HG02678 (cell line): ENCODE results near the gene NOL6.

Experiments used
- ATAC-seq: cut with Tn5 transposase; IDR thresholded peaks from one replicate; pipeline ENCODE4 v1.9.1; 2021; ENCODE audit warnings: mild to moderate bottlenecking, moderate library complexity; ENCODE audit not compliant: unreplicated experiment

Gene NOL6

DNA sequence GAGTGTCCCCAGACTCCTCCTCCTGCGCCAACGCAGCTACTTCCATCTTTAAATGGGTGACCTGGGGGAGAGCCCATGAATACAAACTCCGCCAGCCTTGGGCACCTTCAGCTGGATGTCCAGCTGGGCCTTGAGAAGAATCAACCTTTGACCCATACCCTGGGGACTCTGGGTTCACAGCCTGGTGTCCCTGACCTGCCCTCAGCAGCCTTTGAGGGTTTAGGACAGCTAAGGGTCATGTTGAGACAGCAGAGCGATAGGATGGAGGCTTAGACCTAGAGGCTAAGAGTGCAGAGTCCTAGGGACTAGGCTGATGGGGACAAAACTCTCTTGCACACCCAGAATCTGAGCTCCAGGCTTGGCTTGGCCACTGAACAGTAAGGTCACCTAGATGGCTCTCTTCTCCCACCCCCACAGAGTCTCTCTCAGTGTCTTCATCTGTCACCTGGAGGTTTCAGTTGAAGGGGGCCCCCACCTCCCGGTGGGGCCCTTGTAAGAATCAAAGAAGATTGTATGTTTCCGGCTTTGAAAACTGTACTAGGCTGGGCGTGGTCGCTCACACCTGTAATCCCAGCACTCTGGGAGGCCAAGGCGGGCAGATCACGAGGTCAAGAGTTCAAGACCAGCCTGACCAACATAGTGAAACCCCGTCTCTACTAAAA lies 19.6 kb downstream of the NOL6 start:
- ATAC-seq: no peak

DNA sequence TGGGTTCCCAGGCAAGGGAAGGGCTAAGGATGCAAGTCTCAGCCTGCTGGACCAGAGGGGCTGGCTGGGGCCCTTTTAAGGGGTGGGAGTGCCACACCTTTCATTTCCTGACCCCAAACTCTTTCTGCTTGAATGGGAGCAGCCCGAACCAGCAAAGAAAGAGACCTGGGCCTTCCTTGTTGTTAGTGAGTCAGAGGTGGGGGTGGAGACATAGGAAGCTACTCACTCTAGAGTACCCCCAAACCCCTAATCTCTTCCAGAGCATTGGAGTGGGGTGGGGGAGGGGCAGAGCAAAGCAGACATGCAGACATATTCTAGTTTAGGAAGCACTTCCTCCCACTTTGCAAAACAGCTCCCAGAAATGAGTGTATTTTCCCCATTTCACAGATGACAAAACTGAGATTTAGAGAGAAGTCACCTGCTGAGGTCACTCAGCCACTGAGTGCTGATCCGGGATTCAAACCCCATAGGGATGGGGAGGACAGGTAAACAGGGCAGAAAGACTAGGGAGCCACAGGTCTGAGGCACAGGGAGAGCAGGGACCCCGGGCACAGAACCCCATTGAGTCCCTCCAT lies 20.4 kb downstream of the NOL6 start:
- no peak for ATAC-seq

DNA sequence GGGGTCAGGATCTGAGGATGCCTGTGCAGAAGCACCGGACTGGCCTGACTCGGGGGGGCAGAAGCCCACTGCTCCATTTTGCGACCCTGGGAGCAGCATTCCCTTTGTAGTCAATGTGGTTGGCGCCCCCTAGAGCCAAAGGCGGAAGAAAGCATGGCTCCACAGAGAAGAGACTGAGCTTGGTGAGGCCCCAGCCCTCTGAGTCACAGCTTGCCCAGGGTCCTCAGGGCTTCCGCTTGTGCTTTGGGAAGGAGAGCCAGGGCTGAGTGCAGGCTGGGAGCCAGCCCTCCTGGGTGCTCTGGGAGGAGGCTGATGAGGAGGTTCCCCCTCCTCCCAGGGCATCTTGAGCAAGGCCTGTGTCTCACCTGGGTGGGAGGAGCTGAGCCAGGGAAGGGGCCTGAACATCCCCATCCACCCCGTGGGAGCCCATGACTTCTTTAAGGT lies 20.9 kb downstream of the NOL6 start:
- ATAC-seq: peak; percentile 48

DNA sequence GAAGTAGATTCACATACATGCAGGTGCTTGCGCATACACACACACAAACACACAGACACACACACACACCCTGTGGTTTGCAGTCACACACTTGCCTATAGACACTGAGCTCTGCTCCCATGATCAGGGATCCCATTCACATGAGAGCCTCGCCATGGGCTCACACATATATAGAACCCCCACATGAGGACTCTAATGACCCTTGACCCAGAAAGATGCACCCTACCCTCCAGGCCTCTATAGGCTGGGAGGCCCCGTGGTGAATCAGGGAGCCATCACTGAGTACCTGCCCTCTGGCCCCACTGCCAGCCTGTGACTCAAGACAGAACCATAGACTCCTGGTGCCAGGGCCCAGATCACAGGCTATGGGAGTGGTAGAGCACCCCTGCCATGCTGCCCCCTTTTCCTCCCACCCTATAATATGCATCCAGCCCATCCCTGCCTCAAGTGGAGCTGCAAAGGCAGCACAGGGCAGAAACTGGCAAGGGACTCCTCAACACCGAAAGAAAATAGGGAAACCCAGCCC lies 23.0 kb downstream of the NOL6 start:
- no peak for ATAC-seq

DNA sequence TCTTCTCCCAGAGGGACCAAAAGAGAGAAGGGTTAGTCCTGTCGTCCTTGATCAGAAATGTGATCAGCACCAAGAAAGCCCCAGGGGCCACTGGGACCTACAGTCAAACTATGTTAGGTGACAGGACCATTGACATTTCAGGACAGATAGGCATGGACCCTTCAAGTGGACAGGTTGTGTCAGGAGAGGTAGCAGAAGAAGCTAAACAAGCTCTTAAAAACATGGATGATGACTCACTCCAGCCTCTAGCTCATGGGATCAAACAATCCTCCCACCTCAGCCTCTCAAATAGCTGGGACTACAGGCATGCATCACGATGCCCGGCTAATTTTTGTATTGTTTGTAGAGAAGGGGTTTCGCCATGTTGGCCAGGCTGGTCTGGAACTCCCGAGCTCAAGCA lies 24.0 kb downstream of the NOL6 start:
- no peak for ATAC-seq

DNA sequence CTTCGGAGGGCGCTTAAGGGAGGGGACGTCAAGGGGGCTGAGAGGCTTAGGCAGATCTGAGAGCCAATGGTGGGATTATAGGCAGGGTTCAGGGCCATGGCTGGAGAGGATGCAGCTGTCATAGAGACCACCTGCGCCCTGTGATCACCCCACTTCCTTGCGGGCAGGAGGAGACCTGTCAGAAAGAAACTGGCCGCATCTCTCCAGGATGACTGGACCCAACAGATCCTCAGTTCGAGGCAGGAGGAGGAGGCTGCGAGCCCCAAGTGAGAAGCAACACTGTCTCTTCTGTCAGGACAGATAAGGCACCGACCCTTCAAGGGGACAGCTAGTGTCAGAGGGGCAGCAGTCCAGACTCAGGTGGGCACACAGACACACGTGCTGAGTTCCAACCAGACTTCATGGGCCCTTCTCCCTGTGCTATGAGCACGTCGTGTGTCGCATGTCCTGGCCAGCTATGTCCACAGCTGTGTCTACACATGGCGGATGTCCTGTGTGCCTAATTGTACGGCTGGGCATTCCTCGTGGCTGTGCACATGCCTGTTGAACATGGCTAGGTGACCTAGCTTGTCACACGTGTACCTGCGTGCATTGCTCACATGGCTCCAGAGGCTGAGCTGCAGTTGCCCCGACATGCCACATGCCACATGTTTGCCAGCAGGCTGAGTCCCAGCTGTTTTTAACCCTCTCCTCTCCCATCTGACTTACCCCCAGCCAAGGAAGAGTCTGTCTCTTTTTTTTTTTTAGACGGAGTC lies 25.7 kb downstream of the NOL6 start:
- ATAC-seq: no peak

DNA sequence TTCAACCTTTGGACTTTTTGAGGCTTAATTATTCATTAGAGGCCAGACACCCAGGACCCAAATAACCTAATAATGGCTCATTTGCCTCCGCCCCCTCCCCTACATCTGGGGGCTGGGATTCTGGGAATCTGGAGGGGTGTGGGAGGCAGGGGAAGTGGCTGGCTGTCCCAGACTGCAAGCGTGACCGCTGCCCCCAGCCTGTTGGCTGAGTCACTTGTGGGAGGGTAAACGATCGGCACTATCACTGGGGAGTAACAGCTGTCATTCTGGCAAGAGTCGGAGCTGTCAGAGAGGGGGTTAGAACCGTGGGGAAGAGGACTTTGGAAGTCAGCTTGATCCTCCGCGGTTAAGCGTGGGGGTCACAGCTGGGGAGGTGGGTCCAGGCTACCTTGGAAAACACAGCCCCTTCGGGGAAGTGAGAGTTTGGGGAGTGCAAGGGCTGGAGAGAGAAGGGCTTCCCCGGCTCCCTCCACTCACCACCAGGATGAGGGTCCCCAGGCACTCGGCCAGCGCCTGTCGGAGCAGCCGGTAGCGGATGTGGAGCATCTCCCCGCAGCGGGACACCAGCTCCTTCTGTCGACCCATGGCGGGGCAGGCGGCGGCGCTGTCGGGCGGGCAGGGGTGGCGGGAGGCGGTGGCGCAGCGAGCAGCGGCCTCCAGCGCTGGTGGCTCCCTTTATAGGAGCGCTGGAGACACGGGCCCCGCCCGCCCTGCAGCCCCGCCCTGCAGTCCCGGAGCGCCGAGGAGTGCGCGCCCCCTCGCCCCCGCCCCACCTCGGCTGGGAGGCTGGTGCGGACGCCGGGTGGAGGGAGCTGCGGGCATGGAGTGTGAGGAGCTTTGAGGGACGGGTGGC lies 26.6 kb downstream of the NOL6 start, which contains the start of gene AQP3:
Gene AQP3 (minus strand): TSS at position 648 of the 853 bp plus-strand sequence. CDS start 63 bp downstream, at position 585.
- ATAC-seq: peak; percentile 31

DNA sequence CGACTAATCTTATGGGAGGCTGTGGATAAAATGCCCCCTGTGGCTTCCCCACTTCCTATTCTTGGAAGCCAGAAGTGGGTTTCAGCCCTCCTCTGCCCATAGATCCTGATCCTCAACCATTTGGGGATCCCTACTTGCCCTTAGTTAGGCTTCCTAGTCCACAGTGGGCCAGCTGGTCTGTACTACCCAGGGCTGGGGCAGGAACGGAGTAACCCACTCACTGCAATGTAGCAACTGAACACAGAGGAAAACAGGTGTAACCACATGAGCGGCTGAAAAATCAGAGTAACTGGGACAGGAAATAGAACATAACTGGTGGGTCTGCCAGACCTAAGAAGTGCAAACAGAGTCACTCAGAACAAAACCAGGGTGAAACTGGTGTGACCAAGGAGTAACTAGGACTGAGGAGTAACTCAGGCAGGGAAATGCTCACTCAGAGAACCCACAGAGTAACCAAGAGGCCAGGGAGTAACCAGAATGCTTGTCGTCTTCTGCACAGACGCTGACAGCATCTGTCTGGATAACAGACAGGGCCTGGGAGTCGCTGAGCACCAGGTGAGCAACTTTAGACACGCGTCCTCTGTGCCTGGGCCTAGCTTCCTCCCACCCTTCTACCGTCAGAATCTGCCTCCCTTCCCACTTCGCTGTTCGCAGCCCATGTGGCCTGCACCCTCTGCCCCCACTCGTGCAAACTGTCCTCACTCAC lies 27.3 kb downstream of the NOL6 start:
- ATAC-seq: peak; percentile 83

DNA sequence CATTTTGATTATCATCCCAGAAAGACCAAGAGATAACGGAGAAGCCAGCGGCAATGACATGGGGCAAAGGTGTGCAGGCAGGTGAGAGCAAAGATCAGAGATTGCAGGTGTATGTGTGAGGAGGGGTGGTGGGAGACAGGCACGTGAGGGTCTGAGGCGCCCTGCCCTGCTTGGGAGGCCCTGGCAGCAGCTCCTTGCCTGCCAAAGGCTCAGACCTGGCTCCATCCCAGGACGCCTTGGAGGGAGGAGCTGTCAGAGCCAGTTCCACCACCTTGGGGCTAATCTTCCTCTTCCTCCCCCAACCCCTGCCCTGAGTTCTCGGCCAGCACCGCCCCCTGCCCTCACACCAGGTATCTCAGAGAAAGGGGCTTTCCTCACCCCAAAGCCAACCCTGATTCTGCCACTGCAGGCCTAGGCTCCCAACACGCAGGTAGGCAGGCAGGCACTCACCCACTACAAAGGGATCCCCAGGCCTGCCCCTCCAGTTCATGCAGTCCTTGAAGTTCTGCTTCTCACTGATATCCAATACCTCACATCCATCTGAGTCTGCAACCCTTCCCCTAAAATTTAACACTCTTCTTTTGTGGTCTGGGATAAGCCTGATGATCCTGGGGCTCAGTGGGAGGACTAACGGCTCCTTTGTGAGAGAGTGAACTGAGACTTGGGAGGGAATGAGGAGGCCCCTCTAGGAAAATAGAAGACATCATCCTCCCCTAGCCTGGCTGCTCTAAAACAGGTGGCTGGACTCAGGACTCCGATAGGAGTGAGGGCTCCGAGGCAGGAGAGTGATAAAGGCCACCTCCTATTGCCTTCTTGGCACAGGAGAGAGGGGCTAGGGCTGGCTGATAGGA lies 28.1 kb downstream of the NOL6 start:
- no peak for ATAC-seq

DNA sequence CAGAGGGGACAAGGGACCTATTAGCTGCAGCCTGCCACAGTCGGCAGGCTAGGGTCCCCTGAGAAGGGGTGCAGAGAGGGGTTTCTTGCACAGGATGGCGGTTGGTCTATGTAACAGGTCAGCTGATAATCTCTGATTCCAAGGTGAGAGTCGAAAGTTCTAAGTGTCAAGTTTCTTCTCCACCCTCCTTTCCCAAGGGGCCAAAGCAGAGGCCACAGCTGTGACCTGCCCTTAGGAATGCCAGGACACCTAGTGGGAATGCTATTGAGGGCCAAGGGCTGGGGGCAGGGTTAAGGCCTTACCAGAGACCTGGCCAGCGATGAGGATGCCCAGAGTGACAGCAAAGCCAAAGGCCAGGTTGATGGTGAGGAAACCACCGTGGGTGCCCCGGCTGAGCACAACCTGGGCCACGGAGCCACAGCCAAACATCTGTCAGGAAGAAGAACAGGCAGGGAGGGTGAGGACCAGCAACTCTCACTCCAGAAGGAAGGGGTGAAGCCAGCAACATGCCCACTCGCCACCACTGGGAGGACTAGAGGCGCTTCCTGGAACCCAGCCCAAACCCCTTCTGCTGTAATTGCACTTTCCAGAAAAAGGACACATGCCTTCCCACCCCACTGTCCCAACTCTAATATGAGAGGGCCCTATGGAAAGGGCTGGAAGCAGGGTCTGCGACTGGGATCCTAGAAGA lies 30.1 kb downstream of the NOL6 start:
- no peak for ATAC-seq

DNA sequence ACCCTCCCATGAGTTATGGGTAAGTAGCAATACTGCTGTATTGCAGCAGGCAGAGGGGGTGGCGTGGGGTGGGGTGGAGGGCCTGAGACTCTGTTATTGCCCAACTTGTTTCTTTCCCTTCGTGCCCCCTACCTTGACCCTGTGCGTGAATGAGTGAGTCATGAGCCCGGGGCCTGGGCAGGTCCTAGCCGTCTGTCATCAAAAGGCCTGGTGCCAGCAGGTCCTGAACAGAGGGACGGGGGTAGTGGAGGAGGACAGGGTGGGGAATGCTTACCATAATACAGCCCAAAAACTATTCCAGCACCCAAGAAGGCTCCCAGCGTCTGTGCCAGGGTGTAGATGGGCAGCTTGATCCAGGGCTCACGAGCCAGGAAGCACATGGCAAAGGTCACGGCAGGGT lies 30.7 kb downstream of the NOL6 start:
- ATAC-seq: no peak

DNA sequence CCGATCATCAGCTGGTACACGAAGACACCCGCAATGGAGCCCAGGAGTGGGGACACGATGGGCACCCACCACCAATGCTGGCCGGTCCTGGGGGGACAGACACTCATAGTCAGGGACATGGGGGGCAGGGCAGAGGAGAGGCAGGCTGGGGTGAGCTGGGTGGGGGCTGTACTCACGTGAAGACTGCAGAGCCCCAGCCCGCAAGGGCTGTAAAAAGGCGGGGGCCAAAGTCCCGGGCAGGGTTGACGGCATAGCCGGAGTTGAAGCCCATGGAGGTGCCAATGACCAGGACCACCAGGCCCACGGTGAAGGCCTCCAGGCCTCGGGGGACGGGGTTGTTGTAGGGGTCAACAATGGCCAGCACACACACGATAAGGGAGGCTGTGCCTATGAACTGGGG lies 31.6 kb downstream of the NOL6 start:
- ATAC-seq: no peak

DNA sequence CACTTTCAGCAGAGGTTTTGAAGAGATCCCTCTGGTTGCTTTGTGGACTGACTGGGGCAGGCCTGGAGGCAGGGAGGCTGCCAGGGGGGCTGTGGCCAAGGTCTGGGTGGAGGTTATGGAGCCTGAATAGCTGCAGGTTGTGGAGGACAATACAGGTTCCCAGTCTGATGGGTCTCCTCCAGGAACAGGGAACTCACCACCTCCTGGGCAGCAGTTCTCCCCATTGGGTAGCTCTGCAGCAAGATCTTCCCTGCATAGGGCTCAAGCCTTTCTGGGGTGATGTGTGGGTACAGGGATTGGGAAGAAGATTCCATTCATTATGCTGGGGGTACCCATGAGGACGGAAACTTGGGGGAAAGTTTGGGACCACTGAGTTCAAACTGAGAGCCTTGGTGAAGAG lies 33.1 kb downstream of the NOL6 start:
- ATAC-seq: no peak

DNA sequence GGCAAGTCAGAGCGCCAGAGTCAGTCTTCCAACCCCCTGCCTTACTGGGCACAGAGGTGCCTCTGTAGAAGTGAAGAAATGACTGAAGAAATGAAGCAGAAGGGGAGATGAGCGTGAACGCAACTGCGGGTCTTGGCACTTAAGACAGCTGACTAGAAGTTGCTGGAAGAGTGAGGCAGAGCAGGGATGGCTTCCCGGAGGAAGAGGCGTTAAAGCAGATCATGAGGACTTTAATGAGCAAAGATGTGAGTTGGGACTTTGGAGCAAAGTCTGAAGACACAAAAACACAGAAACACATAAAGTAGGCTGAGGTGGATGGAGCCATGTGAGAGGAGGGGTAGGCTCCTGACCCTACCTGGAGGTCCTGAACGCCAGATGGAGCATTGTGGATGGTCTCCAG lies 33.5 kb downstream of the NOL6 start:
- ATAC-seq: no peak

DNA sequence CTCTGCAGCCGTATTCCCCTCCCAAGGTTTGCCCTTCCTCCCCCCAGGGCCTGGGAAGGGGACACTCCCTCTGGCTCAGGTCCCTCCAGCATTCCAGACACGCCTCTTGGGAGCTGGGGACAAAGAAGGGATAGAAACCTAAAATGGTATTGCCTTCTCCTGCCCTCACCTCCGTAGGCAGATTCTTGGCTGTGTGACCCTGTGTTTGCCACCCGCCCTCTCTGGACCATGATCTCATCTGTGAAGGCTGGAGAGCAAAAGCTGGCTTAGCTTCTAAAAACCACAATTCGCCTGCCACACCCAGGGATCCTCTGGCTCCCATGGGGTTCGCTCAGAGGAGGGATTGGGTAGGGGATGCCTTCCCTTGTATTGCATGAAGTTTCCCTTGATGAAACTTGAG lies 34.0 kb downstream of the NOL6 start:
- no peak for ATAC-seq

DNA sequence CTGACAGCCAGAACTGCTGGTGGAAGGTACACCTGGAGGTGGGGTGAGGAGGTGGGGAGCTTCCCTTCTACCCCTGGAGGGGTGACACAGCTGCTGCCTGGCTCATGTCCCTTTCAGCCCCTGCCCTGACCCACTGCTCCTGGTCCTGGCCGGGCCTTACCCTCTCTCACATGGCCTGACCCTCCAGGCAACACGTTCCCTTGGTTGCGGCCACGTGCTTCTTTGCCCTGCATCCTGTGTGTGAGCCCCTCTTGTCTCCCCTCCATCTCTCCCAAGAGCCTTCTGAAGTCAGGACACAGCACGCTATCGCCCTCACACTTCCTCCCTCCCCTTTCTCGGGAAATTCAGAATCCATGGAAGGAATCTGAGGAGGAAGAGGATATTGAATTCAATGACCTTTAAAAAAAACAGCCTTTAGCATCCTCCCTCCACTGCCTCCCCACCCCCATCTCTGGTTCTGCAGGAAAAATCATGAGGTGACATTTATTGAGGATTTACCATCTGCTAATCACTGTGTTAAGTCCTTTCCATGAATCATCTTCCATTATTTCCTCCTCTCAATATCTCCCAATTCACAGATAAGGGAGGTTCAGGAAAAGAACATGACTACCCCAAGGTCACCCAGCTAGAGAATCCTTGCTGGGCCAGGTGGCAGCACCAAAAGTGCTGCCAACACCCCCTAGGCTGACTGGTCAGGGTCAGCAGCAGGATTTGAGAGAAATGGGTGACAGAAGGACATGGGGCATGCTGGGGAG lies 34.6 kb downstream of the NOL6 start:
- ATAC-seq: no peak

DNA sequence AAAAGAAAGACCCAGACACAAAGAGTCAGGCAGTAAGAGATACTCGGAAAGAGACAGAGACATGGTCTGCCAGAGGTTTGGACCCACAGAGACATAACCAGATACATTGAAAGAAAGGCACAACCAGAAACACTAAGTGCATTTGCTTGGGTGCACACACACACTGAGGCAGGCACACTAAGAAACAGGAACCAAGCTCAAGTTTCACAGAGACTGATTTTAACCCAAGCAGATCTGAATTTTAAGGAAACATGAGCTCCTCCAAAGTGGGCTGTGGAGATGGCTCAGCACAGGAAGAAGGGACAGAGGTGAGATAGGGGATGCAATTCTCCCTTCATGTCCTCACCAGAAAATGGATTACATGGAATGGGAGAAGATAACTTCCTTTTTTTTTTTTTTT lies 35.8 kb downstream of the NOL6 start:
- no peak for ATAC-seq

DNA sequence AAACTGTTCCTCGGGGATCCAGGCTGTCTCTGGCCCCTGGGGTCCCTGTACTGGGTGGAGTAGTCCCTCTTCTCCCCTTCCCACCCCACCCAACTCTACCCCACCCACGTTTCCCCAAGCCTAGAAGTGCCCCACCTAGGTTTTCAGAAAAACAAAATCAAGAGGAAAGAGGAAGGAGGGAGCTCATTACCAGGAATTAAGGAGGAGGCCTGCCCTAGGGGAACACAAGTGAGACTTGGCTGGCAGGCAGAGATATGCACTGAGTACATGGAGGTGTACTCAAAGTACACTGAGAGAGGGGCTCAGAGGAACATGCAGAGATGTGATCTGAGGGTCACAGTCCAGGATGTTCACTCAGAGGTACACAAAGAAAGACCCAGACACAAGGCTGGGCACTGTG lies 36.5 kb downstream of the NOL6 start:
- no peak for ATAC-seq
